ENCODE data around the gene HDAC4. TPM values are rescaled to one million over a fixed set of nuclear protein-coding genes. Genes with fewer than 3 reads are reported as not detected.

Gene HDAC4
- total RNA-seq, 1 experiment from 2014 or later = 40.1 TPM

GRCh38 chr2:239322416-239323086, 78.3 kb downstream of the HDAC4 start:
- no TSS peak for BruUV-seq (replicated peaks)
- Histone ChIP-seq H3K4me3 (ENCODE audit: low read depth in 2 of 2, low read length in 2 of 2) (no peak overlapping the region), H3K4me1 (ENCODE audit: control insufficient read depth, insufficient read depth, low read length) (peaks cover 13% of the 10 kb centered on the region), H3K27ac (ENCODE audit: low read length) (no peak overlapping the region), H3K9me3 (ENCODE audit: control insufficient read depth, insufficient read depth, low read depth, low read length) (no peaks in the 10 kb centered on the region), H3K36me3 (ENCODE audit: control insufficient read depth, insufficient read depth, low read length) (no peaks in the 10 kb centered on the region), H3K27me3 (ENCODE audit: control insufficient read depth, insufficient read depth, low read length) (no peaks in the 10 kb centered on the region)
- TF ChIP-seq SIN3A (IDR thresholded peaks at IDR 0.05; ENCODE audit: borderline replicate concordance, insufficient read depth, low read depth, low read length) (no peak), REST (IDR thresholded peaks at IDR 0.05; ENCODE audit: insufficient read depth in 1 of 2, low read depth in 2 of 2, low read length in 1 of 2) (no peak), CTCF (IDR thresholded peaks at IDR 0.05) (no peak), TCF7L2 (IDR thresholded peaks at IDR 0.05; ENCODE audit: low read depth, low read length) (no peak), POLR2AphosphoS5 (IDR thresholded peaks at IDR 0.05; ENCODE audit: low read depth, low read length) (no peak)
- DNase-seq (ENCODE audit: low read depth, low spot score) = no peak
- in situ Hi-C loops (cut with HindIII; ENCODE audit: low pct_unique_long_range_greater_than_20kb, low sequenced_read_pairs) = no loop called here
- intact Hi-C loops (cut with micrococcal nuclease; ENCODE audit: unreplicated experiment) = no loop called here
- ChIA-PET CTCF (no interaction called here), POLR2A (no interaction called here)
- no peak for ATAC-seq

- no peaks in the 10 kb centered on the region for H3K36me3 ChIP-seq (ENCODE audit: control insufficient read depth, insufficient read depth, low read length)
- in situ Hi-C loops (cut with HindIII; ENCODE audit: low pct_unique_long_range_greater_than_20kb, low sequenced_read_pairs) = no loop called here
- ATAC-seq (no peak), DNase-seq (ENCODE audit: low read depth, low spot score) (no peak)
- H3K27ac ChIP-seq (ENCODE audit: low read length) = no peak overlapping the region
- BruUV-seq (replicated peaks) = no TSS peak
- ChIA-PET CTCF (no interaction called here), POLR2A (no interaction called here)
- no peaks in the 10 kb centered on the region for H3K9me3 ChIP-seq (ENCODE audit: control insufficient read depth, insufficient read depth, low read depth, low read length)
- H3K27me3 ChIP-seq (ENCODE audit: control insufficient read depth, insufficient read depth, low read length) = no peaks in the 10 kb centered on the region
- intact Hi-C loops (cut with micrococcal nuclease; ENCODE audit: unreplicated experiment) = no loop called here
- TF ChIP-seq POLR2AphosphoS5 (IDR thresholded peaks at IDR 0.05; ENCODE audit: low read depth, low read length) (no peak), TCF7L2 (IDR thresholded peaks at IDR 0.05; ENCODE audit: low read depth, low read length) (no peak), REST (IDR thresholded peaks at IDR 0.05; ENCODE audit: insufficient read depth in 1 of 2, low read depth in 2 of 2, low read length in 1 of 2) (no peak), SIN3A (IDR thresholded peaks at IDR 0.05; ENCODE audit: borderline replicate concordance, insufficient read depth, low read depth, low read length) (no peak), CTCF (IDR thresholded peaks at IDR 0.05) (no peak)
- H3K4me3 ChIP-seq (ENCODE audit: low read depth in 2 of 2, low read length in 2 of 2) = no peak overlapping the region
- peaks cover 13% of the 10 kb centered on the region for H3K4me1 ChIP-seq (ENCODE audit: control insufficient read depth, insufficient read depth, low read length)
Measured at GRCh38 chr2:239321596-239322415, 79.0 kb downstream of the HDAC4 start.
